GM12878 (cell line): Measurements from ENCODE around the gene CNR2. TPM values are rescaled to one million over a fixed set of nuclear protein-coding genes. Genes with fewer than 3 reads are reported as not detected.

Source experiments
- ATAC-seq: fragments of 200-7000 bp; cut with Tn5 transposase; 3 replicates; pipeline ENCODE4 v1.9.1; 2020; ENCODE audit warnings: mild to moderate bottlenecking, moderate library complexity
- BruUV-seq: library from RNA; stranded (reverse); fragments of 400-500 nt; replicated peaks from 2 replicates; lab custom pipeline; 2021; lab: Mats Ljungman, UMichigan
- CTCF ChIA-PET: fragments of 300-600 bp; sonication (Branson Sonifier 250); formaldehyde crosslinking; extraction: SDS; loops from one replicate; lab custom pipeline; 2021; ENCODE audit warnings: inconsistent platforms; lab: Yijun Ruan, JAX
- POLR2A ChIA-PET: fragments of 350-600 bp; formaldehyde crosslinking; extraction: SDS; loops from one replicate; lab custom pipeline; 2021; ENCODE audit warnings: inconsistent platforms; lab: Charles Lee
- RAD21 ChIA-PET: fragments of 300-600 bp; sonication (Branson Sonifier 250); formaldehyde crosslinking; loops from one replicate; lab custom pipeline; 2023; ENCODE audit warnings: antibody characterized with exemption; ENCODE audit not compliant: unreplicated experiment; lab: Charles Lee
- SMC1A ChIA-PET: fragments of 300-600 bp; sonication (Branson Sonifier 250); formaldehyde crosslinking; loops from one replicate; lab custom pipeline; 2023; ENCODE audit not compliant: unreplicated experiment, uncharacterized antibody; lab: Charles Lee
- DNase-seq: peaks from one replicate; pipeline ENCODE4 v3.0.0-alpha.2; 2011; ENCODE audit warnings: low read depth, low spot score
- FAIRE-seq: peaks from 3 replicates; lab custom pipeline; 2011; peaks lifted over from hg19 to GRCh38; lab: Jason Lieb, UNC
- H2AFZ ChIP-seq: 2 replicates; pipeline ENCODE4 v1.6.0; 2011; ENCODE audit warnings: low read depth, low read length, control low read depth; ENCODE audit not compliant: control insufficient read depth
- H3K27ac ChIP-seq: 2 replicates; pipeline ENCODE4 v1.5.1; 2011; ENCODE audit warnings: control low read depth; ENCODE audit not compliant: control insufficient read depth, insufficient read depth
- H3K27me3 ChIP-seq, 2 experiments: replicated peaks in 1 of 2; 2 replicates each; pipeline versions ENCODE4 v1.6.0 to v1.6.1; 2011; ENCODE audit warnings: low read length in 1 of 2; ENCODE audit not compliant: control insufficient read depth in 2 of 2, insufficient read depth in 2 of 2
- H3K36me3 ChIP-seq, 2 experiments: 2 replicates each; pipeline ENCODE4 v1.5.1; 2011; ENCODE audit warnings: low read length in 1 of 2; ENCODE audit not compliant: control insufficient read depth in 2 of 2, insufficient read depth in 2 of 2
- H3K4me1 ChIP-seq: 2 replicates; pipeline ENCODE4 v1.6.1; 2011; ENCODE audit warnings: mild to moderate bottlenecking, low read length, moderate library complexity, mixed read lengths; ENCODE audit not compliant: control insufficient read depth, insufficient read depth
- H3K4me2 ChIP-seq: 2 replicates; pipeline ENCODE4 v1.6.0; 2011; ENCODE audit warnings: control low read depth; ENCODE audit not compliant: control insufficient read depth, insufficient read depth
- H3K4me3 ChIP-seq: fragments of 200-600 bp; sonication (generic); 2 replicates; pipeline ENCODE4 v1.5.1; 2016
- H3K79me2 ChIP-seq: 2 replicates; pipeline ENCODE4 v1.6.0; 2011; ENCODE audit warnings: low read length; ENCODE audit not compliant: control insufficient read depth, insufficient read depth
- H3K9ac ChIP-seq: 2 replicates; pipeline ENCODE4 v1.8.0; 2011; ENCODE audit warnings: low read length, control low read depth, mixed read lengths; ENCODE audit not compliant: control insufficient read depth, insufficient read depth
- H3K9me3 ChIP-seq: replicated peaks from 3 replicates; pipeline ENCODE4 v1.5.1; 2011; ENCODE audit warnings: mild to moderate bottlenecking, low read length; ENCODE audit not compliant: control insufficient read depth, insufficient read depth
- H4K20me1 ChIP-seq: 2 replicates; pipeline ENCODE4 v1.6.0; 2011; ENCODE audit not compliant: control insufficient read depth, insufficient read depth
- EP300 ChIP-seq, 2 experiments: fragments of 150-350 bp in 1 of 2; IDR thresholded peaks; 2 replicates each; pipeline ENCODE4 v1.6.1; 2011 to 2012; ENCODE audit warnings: low read depth in 2 of 2, low read length in 2 of 2, borderline replicate concordance in 1 of 2, improper control_type of control experiment in 1 of 2, inconsistent platforms in 1 of 2; ENCODE audit not compliant: control insufficient read depth in 1 of 2
- ESRRA ChIP-seq: IDR thresholded peaks from 2 replicates; pipeline ENCODE4 v1.6.1; 2012; ENCODE audit warnings: mild to moderate bottlenecking, low read length, improper control_type of control experiment
- HCFC1 ChIP-seq: fragments of 150-350 bp; IDR thresholded peaks from 2 replicates; pipeline ENCODE4 v1.6.1; 2014; ENCODE audit warnings: low read length
- ZNF384 ChIP-seq: IDR thresholded peaks from 2 replicates; pipeline ENCODE4 v1.6.1; 2012; ENCODE audit warnings: low read depth, mild to moderate bottlenecking, low read length, improper control_type of control experiment, borderline replicate concordance
- WGBS: methylation state at CpG from one replicate; pipeline ENCODE4 v1.1.6; 2016; ENCODE audit warnings: low lambda C conversion rate; ENCODE audit not compliant: insufficient replicate concordance, insufficient coverage; ENCODE audit errors: missing lambda C conversion rate; 5-methylcytosine and 5-hydroxymethylcytosine counted together
- in situ Hi-C: fragments of 300-500 bp; cut with MboI; formaldehyde crosslinking; loops from 9 replicates; pipeline ENCODE4 v1.14.3; 2018; ENCODE audit warnings: mixed read lengths
- intact Hi-C: fragments of 100-400 bp; cut with micrococcal nuclease; formaldehyde crosslinking; loops from one replicate; pipeline ENCODE4 v1.14.2; 2022; ENCODE audit not compliant: unreplicated experiment
- polyA plus RNA-seq, 11 experiments: library from polyadenylated mRNA; depleted of rRNA in 4 of 11; unstranded in 6 of 11; stranded (reverse) in 5 of 11; fragments of >200 nt; fragmentation: Nextera tagmentation in 4 of 11; fragmentation: Illumina TruSeq in 1 of 11; extraction: Ambion mirVana in 4 of 11; extraction: Trizol in 1 of 11; gene quantifications; 1 replicate in 1 of 11; 2 replicates in 10 of 11; pipeline versions ENCODE4 v1.2.1 to v1.2.3, GENCODE V29; 2011 to 2016; ENCODE audit warnings: inconsistent platforms in 2 of 11, missing spikeins in 2 of 11, low read depth in 1 of 11
- total RNA-seq, 4 experiments: library from RNA; depleted of rRNA in 3 of 4; stranded (reverse); fragments of >200 nt in 3 of 4; fragmentation: Illumina TruSeq in 1 of 4; extraction: Trizol in 1 of 4; gene quantifications; 2 replicates each; pipeline versions ENCODE4 v1.2.1 to v1.2.3, GENCODE V29; 2013 to 2021
- TF ChIP-seq, protein P1 (sequence below): fragments of 450-650 bp; conservative IDR thresholded peaks from 2 replicates; pipeline ENCODE4 v1.6.1; 2017; ENCODE audit warnings: mild to moderate bottlenecking, moderate library complexity
- TF ChIP-seq, protein P2 (sequence below): IDR thresholded peaks from 2 replicates; pipeline ENCODE4 v1.6.1; 2012; ENCODE audit warnings: low read depth, low read length, improper control_type of control experiment
- TF ChIP-seq, protein P3 (sequence below): IDR thresholded peaks from 2 replicates; pipeline ENCODE4 v1.6.1; 2011; ENCODE audit warnings: low read depth, low read length, improper control_type of control experiment, borderline replicate concordance

The CNR2 gene
- total and polyA plus RNA-seq, 10 of the 15 experiments (the other 5 are each of a cell fraction or from before 2014, with no cell fraction given): 0.46 to 19.8 (median 12.2) TPM

DNA sequence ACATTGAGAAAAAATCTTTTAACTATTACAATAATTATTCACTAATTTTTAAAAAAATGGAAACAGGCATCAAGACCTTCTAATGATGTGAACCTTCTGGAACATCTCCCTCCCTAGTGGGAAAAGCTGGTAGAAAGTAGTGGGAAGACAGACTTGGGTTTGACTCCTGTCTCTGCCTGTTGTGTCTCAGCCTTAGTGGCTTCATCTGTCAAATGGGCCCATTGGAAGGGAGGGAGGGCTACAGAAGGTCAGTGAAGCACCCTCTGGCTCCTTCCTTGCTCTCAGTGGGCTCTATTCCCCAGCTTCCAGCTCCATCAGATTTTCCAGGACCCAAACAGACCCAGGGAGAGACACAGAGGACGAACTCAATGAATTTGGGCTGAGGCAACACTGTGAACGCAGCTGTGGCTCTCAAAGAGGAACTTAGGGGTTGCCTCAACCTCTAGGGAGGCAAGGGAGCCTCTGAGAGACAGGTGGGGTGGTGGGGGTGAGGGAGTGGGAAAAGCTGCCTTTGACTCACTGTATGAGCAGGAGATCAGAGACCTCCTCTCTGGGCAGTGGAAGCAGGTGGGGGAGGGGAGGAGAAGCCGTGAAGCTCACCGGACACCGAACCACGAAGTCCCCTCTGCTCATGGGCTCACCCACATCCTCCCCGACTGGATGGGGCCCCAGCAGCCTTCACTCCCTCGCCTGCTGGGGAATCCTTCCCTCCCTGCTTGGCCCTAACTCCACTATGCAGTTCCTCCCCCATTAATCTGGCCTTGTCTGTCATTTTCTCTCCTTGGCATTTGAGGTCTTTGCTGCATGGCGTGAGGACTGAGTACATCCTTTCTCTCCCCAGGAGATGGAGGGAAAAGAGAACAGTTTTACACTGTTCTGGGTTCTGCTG is 4.5 kb downstream of the CNR2 start (continued):
- TF ChIP-seq, protein P1, sequence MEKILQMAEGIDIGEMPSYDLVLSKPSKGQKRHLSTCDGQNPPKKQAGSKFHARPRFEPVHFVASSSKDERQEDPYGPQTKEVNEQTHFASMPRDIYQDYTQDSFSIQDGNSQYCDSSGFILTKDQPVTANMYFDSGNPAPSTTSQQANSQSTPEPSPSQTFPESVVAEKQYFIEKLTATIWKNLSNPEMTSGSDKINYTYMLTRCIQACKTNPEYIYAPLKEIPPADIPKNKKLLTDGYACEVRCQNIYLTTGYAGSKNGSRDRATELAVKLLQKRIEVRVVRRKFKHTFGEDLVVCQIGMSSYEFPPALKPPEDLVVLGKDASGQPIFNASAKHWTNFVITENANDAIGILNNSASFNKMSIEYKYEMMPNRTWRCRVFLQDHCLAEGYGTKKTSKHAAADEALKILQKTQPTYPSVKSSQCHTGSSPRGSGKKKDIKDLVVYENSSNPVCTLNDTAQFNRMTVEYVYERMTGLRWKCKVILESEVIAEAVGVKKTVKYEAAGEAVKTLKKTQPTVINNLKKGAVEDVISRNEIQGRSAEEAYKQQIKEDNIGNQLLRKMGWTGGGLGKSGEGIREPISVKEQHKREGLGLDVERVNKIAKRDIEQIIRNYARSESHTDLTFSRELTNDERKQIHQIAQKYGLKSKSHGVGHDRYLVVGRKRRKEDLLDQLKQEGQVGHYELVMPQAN: no peak
- TF ChIP-seq HCFC1 (no peak), ESRRA (no peak), EP300 (IDR thresholded peaks at IDR 0.05; ENCODE audit: borderline replicate concordance in 1 of 2, control insufficient read depth in 1 of 2, low read depth in 2 of 2, low read length in 2 of 2) (no peak; a peak in 1 of 4 replicates)
- TF ChIP-seq, protein P2, sequence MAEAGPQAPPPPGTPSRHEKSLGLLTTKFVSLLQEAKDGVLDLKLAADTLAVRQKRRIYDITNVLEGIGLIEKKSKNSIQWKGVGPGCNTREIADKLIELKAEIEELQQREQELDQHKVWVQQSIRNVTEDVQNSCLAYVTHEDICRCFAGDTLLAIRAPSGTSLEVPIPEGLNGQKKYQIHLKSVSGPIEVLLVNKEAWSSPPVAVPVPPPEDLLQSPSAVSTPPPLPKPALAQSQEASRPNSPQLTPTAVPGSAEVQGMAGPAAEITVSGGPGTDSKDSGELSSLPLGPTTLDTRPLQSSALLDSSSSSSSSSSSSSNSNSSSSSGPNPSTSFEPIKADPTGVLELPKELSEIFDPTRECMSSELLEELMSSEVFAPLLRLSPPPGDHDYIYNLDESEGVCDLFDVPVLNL: no peak

GRCh38 chr1:23906731-23907130 is 6.4 kb downstream of the CNR2 start:
- ChIA-PET SMC1A (interaction anchor here (0.6 to 7.7 kb wide), 5 partner anchors 9 to 127 kb away, joined by 3 to 66 read pairs (median 5); no protein-coding TSS in a partner anchor), CTCF (interaction anchor here (0.7 to 10.5 kb wide), 5 partner anchors 9 to 799 kb away, joined by 3 to 109 read pairs (median 6); no protein-coding TSS in a partner anchor)
- TF ChIP-seq, protein P3, sequence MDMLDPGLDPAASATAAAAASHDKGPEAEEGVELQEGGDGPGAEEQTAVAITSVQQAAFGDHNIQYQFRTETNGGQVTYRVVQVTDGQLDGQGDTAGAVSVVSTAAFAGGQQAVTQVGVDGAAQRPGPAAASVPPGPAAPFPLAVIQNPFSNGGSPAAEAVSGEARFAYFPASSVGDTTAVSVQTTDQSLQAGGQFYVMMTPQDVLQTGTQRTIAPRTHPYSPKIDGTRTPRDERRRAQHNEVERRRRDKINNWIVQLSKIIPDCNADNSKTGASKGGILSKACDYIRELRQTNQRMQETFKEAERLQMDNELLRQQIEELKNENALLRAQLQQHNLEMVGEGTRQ: no peak
- TF ChIP-seq ZNF384: peak; percentile 71
- TF ChIP-seq, all 136 proteins: peak for 1
- H3K4me3 ChIP-seq: no peak overlapping the region; the same call in 1 of the 2 replicates
- intact Hi-C loops (no loop called here), in situ Hi-C loops (no loop called here)
- RAD21 ChIA-PET: interaction anchor here (0.7 to 5.9 kb wide), 4 partner anchors 9 to 96 kb away, joined by 3 to 54 read pairs (median 15); no protein-coding TSS in a partner anchor
- no peaks in the 10 kb centered on the region for H3K9me3 ChIP-seq
- 62% methylated on average over 1 of the region's 1 CpG for WGBS
- no peak for ATAC-seq
- H2AFZ ChIP-seq: no peak overlapping the region
- H3K4me2 ChIP-seq: peak overlapping the region; percentile 61
- FAIRE-seq: no peak
- H3K79me2 ChIP-seq: peaks cover 70% of the 10 kb centered on the region
- peaks cover 0 to 5% of the 10 kb centered on the region in 2 experiments; a peak in 2 of 4 replicates for H3K36me3 ChIP-seq
- no peak overlapping the region for H3K9ac ChIP-seq
- no peaks in the 10 kb centered on the region for H3K27me3 ChIP-seq
- BruUV-seq: no TSS peak
- DNase-seq: no peak
- no peaks in the 10 kb centered on the region for H4K20me1 ChIP-seq
- peak overlapping the region; percentile 98 for H3K27ac ChIP-seq
- POLR2A ChIA-PET: interaction anchor here (0.6 to 2.4 kb wide), 6 partner anchors 18 to 131 kb away, joined by 4 to 16 read pairs (median 6); partner anchors contain the start of genes PNRC2 and SRSF10
- peaks cover 58% of the 10 kb centered on the region for H3K4me1 ChIP-seq
